ENCODE measurements around the gene CDKN2AIPNL. TPM values are rescaled to one million over a fixed set of nuclear protein-coding genes. Genes with fewer than 3 reads are reported as not detected.

CDKN2AIPNL gene
- total RNA-seq, 1 donor from 2014 or later, result 29.0 TPM

GRCh38 chr5:134411228-134411545 lies 494 bp downstream of the CDKN2AIPNL start:
- no peak for TF ChIP-seq CTCF (IDR thresholded peaks at IDR 0.05; ENCODE audit: unreplicated experiment)
- DNase-seq (ENCODE audit: low spot score, unreplicated experiment), result no peak
- Mint-ChIP-seq H3K9me3 (ENCODE audit: low read depth) (no peaks in the 10 kb centered on the region), H3K36me3 (ENCODE audit: insufficient read depth) (no peaks in the 10 kb centered on the region), H3K4me3 (ENCODE audit: low read depth) (peak overlapping the region; percentile 93), H3K27ac (peak overlapping the region; percentile 89), H3K4me1 (ENCODE audit: low read depth) (peaks cover 35% of the 10 kb centered on the region), H3K27me3 (no peaks in the 10 kb centered on the region)

- Mint-ChIP-seq H3K4me3 (ENCODE audit: low read depth) (peak overlapping the region; percentile 93), H3K27me3 (no peaks in the 10 kb centered on the region), H3K4me1 (ENCODE audit: low read depth) (peaks cover 32% of the 10 kb centered on the region), H3K36me3 (ENCODE audit: insufficient read depth) (no peaks in the 10 kb centered on the region), H3K9me3 (ENCODE audit: low read depth) (no peaks in the 10 kb centered on the region), H3K27ac (peak overlapping the region; percentile 89)
- no peak for TF ChIP-seq CTCF (IDR thresholded peaks at IDR 0.05; ENCODE audit: unreplicated experiment)
- DNase-seq (ENCODE audit: low spot score, unreplicated experiment), result no peak
Measured at GRCh38 chr5:134410822-134411221, 859 bp downstream of the CDKN2AIPNL start.

GRCh38 chr5:134409321-134409720 lies 2.4 kb downstream of the CDKN2AIPNL start:
- Mint-ChIP-seq H3K4me3 (ENCODE audit: low read depth) (no peak overlapping the region), H3K36me3 (ENCODE audit: insufficient read depth) (no peaks in the 10 kb centered on the region), H3K27ac (no peak overlapping the region), H3K27me3 (no peaks in the 10 kb centered on the region), H3K4me1 (ENCODE audit: low read depth) (peaks cover 28% of the 10 kb centered on the region), H3K9me3 (ENCODE audit: low read depth) (no peaks in the 10 kb centered on the region)
- no peak for DNase-seq (ENCODE audit: low spot score, unreplicated experiment)
- TF ChIP-seq CTCF (IDR thresholded peaks at IDR 0.05; ENCODE audit: unreplicated experiment), result no peak

- Mint-ChIP-seq H3K4me1 (ENCODE audit: low read depth) (peaks cover 11% of the 10 kb centered on the region), H3K4me3 (ENCODE audit: low read depth) (no peak overlapping the region), H3K27ac (no peak overlapping the region), H3K27me3 (no peaks in the 10 kb centered on the region), H3K9me3 (ENCODE audit: low read depth) (no peaks in the 10 kb centered on the region), H3K36me3 (ENCODE audit: insufficient read depth) (peaks cover 3% of the 10 kb centered on the region)
- TF ChIP-seq CTCF (IDR thresholded peaks at IDR 0.05; ENCODE audit: unreplicated experiment), result no peak
- no peak for DNase-seq (ENCODE audit: low spot score, unreplicated experiment)
Measured at GRCh38 chr5:134406390-134406789, 5.3 kb downstream of the CDKN2AIPNL start.

GRCh38 chr5:134403951-134404350 lies 7.7 kb downstream of the CDKN2AIPNL start:
- no peak for DNase-seq (ENCODE audit: low spot score, unreplicated experiment)
- TF ChIP-seq CTCF (IDR thresholded peaks at IDR 0.05; ENCODE audit: unreplicated experiment), result no peak
- no peaks in the 10 kb centered on the region for H3K9me3 Mint-ChIP-seq (ENCODE audit: low read depth)
- H3K4me3 Mint-ChIP-seq (ENCODE audit: low read depth), result no peak overlapping the region
- peaks cover 10% of the 10 kb centered on the region for H3K36me3 Mint-ChIP-seq (ENCODE audit: insufficient read depth)
- H3K27me3 Mint-ChIP-seq, result no peaks in the 10 kb centered on the region
- H3K4me1 Mint-ChIP-seq (ENCODE audit: low read depth), result no peaks in the 10 kb centered on the region
- H3K27ac Mint-ChIP-seq, result peak overlapping the region; percentile 37
